ENCODE results near the gene CDC42EP2. TPM values are rescaled to one million over a fixed set of nuclear protein-coding genes. Genes with fewer than 3 reads are reported as not detected.

Gene CDC42EP2
- polyA plus RNA-seq, 1 donor (not counting 4 experiments of a cell fraction or from before 2014, with no cell fraction given), result 6.1 TPM

DNA sequence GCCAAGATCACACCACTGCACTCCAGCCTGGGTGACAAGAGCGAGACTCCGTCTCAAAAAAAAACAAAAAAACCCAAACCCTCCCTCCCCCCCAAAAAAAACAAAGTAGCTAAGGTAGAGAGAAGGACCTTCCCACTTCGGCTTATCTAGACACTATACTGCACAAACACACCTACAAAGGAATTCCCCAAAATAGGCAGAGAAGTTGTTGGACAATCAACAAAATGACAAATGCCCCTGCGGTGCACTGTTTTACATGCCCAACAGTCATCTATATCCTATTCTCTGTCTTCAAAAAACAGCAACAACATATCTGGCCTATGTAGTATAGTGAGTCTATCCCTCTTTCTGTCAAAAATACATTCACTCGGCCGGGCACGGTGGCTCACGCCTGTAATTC, 12.4 kb downstream of the CDC42EP2 start:
- dilution Hi-C loops (cut with MboI; ENCODE audit: extremely low pct_ligation_motif_present, low sequenced_read_pairs), result no loop called here

DNA sequence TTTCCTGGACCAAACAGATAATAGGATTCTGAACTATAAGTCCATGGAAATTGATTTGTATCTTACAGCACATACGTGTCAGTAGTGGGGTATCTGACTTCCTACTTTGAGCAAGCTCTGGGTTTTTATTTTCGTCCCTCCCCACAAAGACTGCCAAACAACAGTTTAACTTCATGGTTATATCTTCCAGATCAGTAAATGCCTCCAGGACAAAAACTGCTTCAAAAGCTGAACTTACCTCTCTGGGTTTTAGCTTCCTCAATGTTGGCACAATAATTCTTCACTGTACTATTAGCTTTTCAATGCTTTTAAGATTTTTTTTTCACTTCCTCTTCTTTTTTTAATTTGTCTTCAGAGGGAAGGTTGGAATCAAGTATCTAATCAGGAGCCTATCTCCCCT, 14.8 kb downstream of the CDC42EP2 start:
- FAIRE-seq (no peak), DNase-seq (ENCODE audit: low read depth, low spot score) (no peak)
- Histone ChIP-seq H4K20me1 (ENCODE audit: control insufficient read depth, extremely low read depth, insufficient read depth, low read length) (no peaks in the 10 kb centered on the region), H2AFZ (ENCODE audit: control insufficient read depth, low read length) (peak overlapping the region; percentile 51), H3K4me3 (ENCODE audit: control insufficient read depth in 2 of 3, extremely low read depth in 1 of 3, insufficient read depth in 2 of 3, low read depth in 1 of 3, low read length in 3 of 3) (no peak overlapping the region), H3K27ac (ENCODE audit: control insufficient read depth, insufficient read depth, low read length) (no peak overlapping the region), H3K9ac (ENCODE audit: control insufficient read depth, extremely low read depth, insufficient read depth, low read length) (peak overlapping the region; percentile 43), H3K36me3 (ENCODE audit: control insufficient read depth in 2 of 2, extremely low read depth in 1 of 2, insufficient read depth in 2 of 2, low read length in 2 of 2) (no peaks in the 10 kb centered on the region), H3K9me3 (ENCODE audit: control insufficient read depth, low read depth, low read length) (no peaks in the 10 kb centered on the region), H3K27me3 (ENCODE audit: control insufficient read depth, extremely low read depth, insufficient read depth, low read length) (no peaks in the 10 kb centered on the region), H3K4me2 (ENCODE audit: control insufficient read depth, extremely low read depth, insufficient read depth, low read depth, low read length) (peak overlapping the region; percentile 26), H3K4me1 (ENCODE audit: control insufficient read depth, extremely low read depth, insufficient read depth, low read length) (peaks cover 6% of the 10 kb centered on the region), H3K79me2 (ENCODE audit: control insufficient read depth, insufficient read depth, low read length) (peaks cover 8% of the 10 kb centered on the region), H3K9me1 (ENCODE audit: control insufficient read depth, extremely low read depth, insufficient read depth, low read length) (no peaks in the 10 kb centered on the region)
- dilution Hi-C loops (cut with MboI; ENCODE audit: extremely low pct_ligation_motif_present, low sequenced_read_pairs), result no loop called here
- TF ChIP-seq, protein P1, sequence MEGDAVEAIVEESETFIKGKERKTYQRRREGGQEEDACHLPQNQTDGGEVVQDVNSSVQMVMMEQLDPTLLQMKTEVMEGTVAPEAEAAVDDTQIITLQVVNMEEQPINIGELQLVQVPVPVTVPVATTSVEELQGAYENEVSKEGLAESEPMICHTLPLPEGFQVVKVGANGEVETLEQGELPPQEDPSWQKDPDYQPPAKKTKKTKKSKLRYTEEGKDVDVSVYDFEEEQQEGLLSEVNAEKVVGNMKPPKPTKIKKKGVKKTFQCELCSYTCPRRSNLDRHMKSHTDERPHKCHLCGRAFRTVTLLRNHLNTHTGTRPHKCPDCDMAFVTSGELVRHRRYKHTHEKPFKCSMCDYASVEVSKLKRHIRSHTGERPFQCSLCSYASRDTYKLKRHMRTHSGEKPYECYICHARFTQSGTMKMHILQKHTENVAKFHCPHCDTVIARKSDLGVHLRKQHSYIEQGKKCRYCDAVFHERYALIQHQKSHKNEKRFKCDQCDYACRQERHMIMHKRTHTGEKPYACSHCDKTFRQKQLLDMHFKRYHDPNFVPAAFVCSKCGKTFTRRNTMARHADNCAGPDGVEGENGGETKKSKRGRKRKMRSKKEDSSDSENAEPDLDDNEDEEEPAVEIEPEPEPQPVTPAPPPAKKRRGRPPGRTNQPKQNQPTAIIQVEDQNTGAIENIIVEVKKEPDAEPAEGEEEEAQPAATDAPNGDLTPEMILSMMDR (optimal IDR thresholded peaks at IDR 0.05 in 1 of 3, IDR thresholded peaks at IDR 0.05 in 1 of 3, conservative IDR thresholded peaks at IDR 0.05 in 1 of 3; ENCODE audit: extremely low read depth in 1 of 3, insufficient read depth in 2 of 3, low read length in 3 of 3), result no peak
- no peak for TF ChIP-seq EZH2 (IDR thresholded peaks at IDR 0.05; ENCODE audit: low read length)

More for the DNA sequence above, 12.4 kb downstream of the CDC42EP2 start:
- Histone ChIP-seq H3K27me3 (ENCODE audit: control insufficient read depth, extremely low read depth, insufficient read depth, low read length) (no peaks in the 10 kb centered on the region), H4K20me1 (ENCODE audit: control insufficient read depth, extremely low read depth, insufficient read depth, low read length) (peaks cover 5% of the 10 kb centered on the region), H3K27ac (ENCODE audit: control insufficient read depth, insufficient read depth, low read length) (no peak overlapping the region), H3K79me2 (ENCODE audit: control insufficient read depth, insufficient read depth, low read length) (peaks cover 5% of the 10 kb centered on the region), H3K9me3 (ENCODE audit: control insufficient read depth, low read depth, low read length) (no peaks in the 10 kb centered on the region), H2AFZ (ENCODE audit: control insufficient read depth, low read length) (no peak overlapping the region), H3K9me1 (ENCODE audit: control insufficient read depth, extremely low read depth, insufficient read depth, low read length) (no peaks in the 10 kb centered on the region), H3K36me3 (ENCODE audit: control insufficient read depth in 2 of 2, extremely low read depth in 1 of 2, insufficient read depth in 2 of 2, low read length in 2 of 2) (peaks cover 10% of the 10 kb centered on the region in 2 experiments), H3K4me1 (ENCODE audit: control insufficient read depth, extremely low read depth, insufficient read depth, low read length) (peaks cover 6% of the 10 kb centered on the region), H3K4me3 (ENCODE audit: control insufficient read depth in 2 of 3, extremely low read depth in 1 of 3, insufficient read depth in 2 of 3, low read depth in 1 of 3, low read length in 3 of 3) (no peak overlapping the region), H3K4me2 (ENCODE audit: control insufficient read depth, extremely low read depth, insufficient read depth, low read depth, low read length) (no peak overlapping the region), H3K9ac (ENCODE audit: control insufficient read depth, extremely low read depth, insufficient read depth, low read length) (no peak overlapping the region)
- FAIRE-seq (no peak), DNase-seq (ENCODE audit: low read depth, low spot score) (no peak)
- TF ChIP-seq EZH2 (IDR thresholded peaks at IDR 0.05; ENCODE audit: low read length), result no peak
- TF ChIP-seq, protein P1 (optimal IDR thresholded peaks at IDR 0.05 in 1 of 3, IDR thresholded peaks at IDR 0.05 in 1 of 3, conservative IDR thresholded peaks at IDR 0.05 in 1 of 3; ENCODE audit: extremely low read depth in 1 of 3, insufficient read depth in 2 of 3, low read length in 3 of 3), result no peak

All from keratinocyte (primary cell).